ENCODE results near the gene COBL.

Gene COBL

GRCh38 chr7:51060536-51060935, 256.1 kb downstream of the COBL start:
- Mint-ChIP-seq H3K27ac (no peak overlapping the region), H3K36me3 (ENCODE audit: low read depth) (peaks cover 3% of the 10 kb centered on the region), H3K9me3 (no peaks in the 10 kb centered on the region), H3K4me1 (peaks cover 13% of the 10 kb centered on the region), H3K27me3 (ENCODE audit: low read depth) (no peaks in the 10 kb centered on the region), H3K4me3 (no peak overlapping the region)
- TF ChIP-seq CTCF (IDR thresholded peaks at IDR 0.05; ENCODE audit: unreplicated experiment in 3 of 3): no peak

GRCh38 chr7:51059504-51060142, 257.0 kb downstream of the COBL start:
- TF ChIP-seq CTCF (IDR thresholded peaks at IDR 0.05; ENCODE audit: unreplicated experiment in 3 of 3): no peak
- no peak overlapping the region for H3K4me3 Mint-ChIP-seq

GRCh38 chr7:51058764-51059163, 257.8 kb downstream of the COBL start:
- H3K27me3 Mint-ChIP-seq (ENCODE audit: low read depth): no peaks in the 10 kb centered on the region
- H3K4me3 Mint-ChIP-seq: no peak overlapping the region
- peaks cover 13% of the 10 kb centered on the region for H3K4me1 Mint-ChIP-seq
- H3K36me3 Mint-ChIP-seq (ENCODE audit: low read depth): no peaks in the 10 kb centered on the region
- TF ChIP-seq CTCF (IDR thresholded peaks at IDR 0.05; ENCODE audit: unreplicated experiment in 3 of 3): no peak
- no peaks in the 10 kb centered on the region for H3K9me3 Mint-ChIP-seq
- no peak overlapping the region for H3K27ac Mint-ChIP-seq

More at GRCh38 chr7:51059504-51060142, 257.0 kb downstream of the COBL start:
- H3K9me3 Mint-ChIP-seq: no peaks in the 10 kb centered on the region
- no peak overlapping the region for H3K27ac Mint-ChIP-seq
- H3K36me3 Mint-ChIP-seq (ENCODE audit: low read depth): no peaks in the 10 kb centered on the region
- peaks cover 13% of the 10 kb centered on the region for H3K4me1 Mint-ChIP-seq
- no peaks in the 10 kb centered on the region for H3K27me3 Mint-ChIP-seq (ENCODE audit: low read depth)

GRCh38 chr7:51055039-51055840, 261.4 kb downstream of the COBL start:
- Mint-ChIP-seq H3K27me3 (ENCODE audit: low read depth) (peaks cover 7% of the 10 kb centered on the region), H3K4me1 (peaks cover 6% of the 10 kb centered on the region), H3K4me3 (no peak overlapping the region), H3K27ac (no peak overlapping the region), H3K9me3 (no peaks in the 10 kb centered on the region), H3K36me3 (ENCODE audit: low read depth) (no peaks in the 10 kb centered on the region)
- no peak for TF ChIP-seq CTCF (IDR thresholded peaks at IDR 0.05; ENCODE audit: unreplicated experiment in 3 of 3)

- Mint-ChIP-seq H3K4me1 (peaks cover 6% of the 10 kb centered on the region), H3K27me3 (ENCODE audit: low read depth) (peaks cover 7% of the 10 kb centered on the region)
Observed at GRCh38 chr7:51054231-51054630, 262.4 kb downstream of the COBL start.

More at GRCh38 chr7:51054231-51054630, 262.4 kb downstream of the COBL start:
- no peaks in the 10 kb centered on the region for H3K9me3 Mint-ChIP-seq
- no peak for TF ChIP-seq CTCF (IDR thresholded peaks at IDR 0.05; ENCODE audit: unreplicated experiment in 3 of 3)
- H3K27ac Mint-ChIP-seq: no peak overlapping the region
- no peaks in the 10 kb centered on the region for H3K36me3 Mint-ChIP-seq (ENCODE audit: low read depth)
- no peak overlapping the region for H3K4me3 Mint-ChIP-seq
